Adipocyte (in vitro differentiated cells): ENCODE data around the gene EVX1.

Source experiments
- DNase-seq: peaks from one replicate; pipeline ENCODE4 v3.0.0-alpha.2; 2015; ENCODE audit warnings: low read depth
- H3K27me3 ChIP-seq: replicated peaks from 2 replicates; pipeline ENCODE4 v1.7.0; 2013; ENCODE audit warnings: mild to moderate bottlenecking, low read length, moderate library complexity; ENCODE audit not compliant: control insufficient read depth, insufficient read depth
- H3K36me3 ChIP-seq: 2 replicates; pipeline ENCODE4 v1.7.0; 2013; ENCODE audit warnings: low read length, mild to moderate bottlenecking, moderate library complexity; ENCODE audit not compliant: control insufficient read depth, insufficient read depth, severe bottlenecking
- H3K4me1 ChIP-seq: 2 replicates; pipeline ENCODE4 v1.7.0; 2013; ENCODE audit warnings: mild to moderate bottlenecking, low read length, moderate library complexity; ENCODE audit not compliant: control insufficient read depth, insufficient read depth
- H3K4me3 ChIP-seq: 2 replicates; pipeline ENCODE4 v1.7.0; 2013; ENCODE audit warnings: mild to moderate bottlenecking, low read length, moderate library complexity
- H3K9ac ChIP-seq: 2 replicates; pipeline ENCODE4 v1.7.0; 2013; ENCODE audit warnings: mild to moderate bottlenecking, low read length, moderate library complexity
- H3K9me3 ChIP-seq: 2 replicates; pipeline ENCODE4 v1.7.0; 2013; ENCODE audit warnings: mild to moderate bottlenecking, low read length, moderate library complexity; ENCODE audit not compliant: control insufficient read depth

EVX1 gene

DNA sequence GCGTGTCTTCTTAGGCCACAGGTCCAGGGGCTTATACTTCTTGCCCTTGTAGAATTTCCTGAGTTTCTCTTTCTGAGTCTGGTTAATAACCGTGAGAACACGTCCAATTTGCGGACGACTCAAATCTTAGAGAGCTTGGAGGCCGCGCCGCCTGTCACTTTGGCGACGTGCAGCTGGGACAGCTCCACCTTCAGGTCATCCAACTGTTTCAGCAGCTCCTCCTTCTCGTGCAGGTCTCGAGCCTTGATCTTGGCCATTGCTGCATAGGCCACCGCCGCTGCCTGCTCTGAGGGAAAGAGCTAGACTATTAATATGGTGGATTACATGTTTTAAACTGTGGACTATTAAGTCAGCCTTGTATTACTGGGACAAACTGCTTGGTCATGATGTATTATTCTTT is 26.9 kb downstream of the EVX1 start:
- H3K36me3 ChIP-seq: no peaks in the 10 kb centered on the region
- peaks cover 7% of the 10 kb centered on the region for H3K9me3 ChIP-seq
- H3K9ac ChIP-seq: no peak overlapping the region
- no peak overlapping the region for H3K4me3 ChIP-seq
- no peaks in the 10 kb centered on the region for H3K4me1 ChIP-seq
- DNase-seq: no peak
- H3K27me3 ChIP-seq: no peaks in the 10 kb centered on the region

DNA sequence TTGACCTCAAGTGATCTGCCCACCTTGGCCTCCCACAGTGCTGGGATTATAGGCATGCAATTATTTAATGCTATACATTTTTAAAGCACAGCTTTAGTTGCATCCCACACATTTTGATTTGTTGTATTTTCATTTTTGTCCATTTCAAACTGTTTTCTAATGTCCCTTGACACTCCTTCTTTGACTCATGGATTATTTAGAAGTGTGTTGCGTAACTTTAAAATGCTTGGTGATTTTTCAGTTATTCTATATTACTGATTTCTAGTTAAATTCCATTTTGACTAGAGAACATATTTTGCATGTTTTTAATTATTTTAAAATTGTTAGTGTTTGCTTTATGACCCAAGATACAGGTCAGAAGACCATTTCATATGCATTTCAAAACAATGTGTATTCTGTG is 28.8 kb downstream of the EVX1 start:
- H3K9me3 ChIP-seq: peaks cover 7% of the 10 kb centered on the region
- H3K9ac ChIP-seq: no peak overlapping the region
- no peak for DNase-seq
- no peaks in the 10 kb centered on the region for H3K4me1 ChIP-seq
- H3K27me3 ChIP-seq: no peaks in the 10 kb centered on the region
- no peak overlapping the region for H3K4me3 ChIP-seq
- H3K36me3 ChIP-seq: no peaks in the 10 kb centered on the region

DNA sequence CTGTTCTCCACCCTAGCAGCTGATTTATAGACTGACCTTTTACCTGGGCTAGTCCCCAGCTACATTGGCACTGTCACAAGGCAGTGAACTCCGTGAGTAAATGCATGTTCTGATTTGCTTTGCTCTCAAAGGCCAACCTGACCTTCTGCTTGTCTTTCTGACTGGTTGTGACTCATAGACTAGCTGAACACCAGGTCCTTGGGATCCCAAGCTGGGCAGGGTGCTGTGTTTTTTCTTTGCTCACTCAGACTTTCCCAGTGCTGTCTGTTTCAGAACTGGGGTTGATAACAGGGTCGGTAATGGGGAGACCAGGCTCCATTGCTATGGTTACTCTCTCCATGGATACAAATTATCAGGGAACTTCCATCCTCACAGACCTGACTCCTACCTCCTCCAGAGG is 35.0 kb downstream of the EVX1 start:
- H3K4me1 ChIP-seq: peaks cover 5% of the 10 kb centered on the region
- no peak overlapping the region for H3K9ac ChIP-seq
- H3K4me3 ChIP-seq: no peak overlapping the region
- peak; percentile 3 for DNase-seq
- H3K36me3 ChIP-seq: no peaks in the 10 kb centered on the region
- no peaks in the 10 kb centered on the region for H3K27me3 ChIP-seq
- no peaks in the 10 kb centered on the region for H3K9me3 ChIP-seq

DNA sequence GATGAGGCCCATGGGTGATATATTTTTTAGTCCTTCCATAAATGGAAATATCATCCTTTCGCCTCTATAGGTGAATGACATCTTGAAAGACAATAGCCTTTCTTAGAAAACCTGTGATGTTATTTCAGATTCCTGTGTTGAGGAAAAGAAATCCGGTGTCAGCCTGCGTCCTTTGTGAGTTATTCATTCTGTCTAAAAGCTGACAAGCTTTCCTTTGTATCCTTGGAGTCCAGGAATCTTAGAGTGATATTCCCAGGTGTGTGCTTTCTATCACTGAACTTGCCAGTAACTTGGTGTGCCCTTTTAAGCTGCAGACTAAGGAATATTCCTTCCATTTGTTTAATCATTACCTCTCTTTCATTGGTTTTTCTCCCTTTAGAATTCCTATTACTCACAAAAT is 41.0 kb downstream of the EVX1 start:
- no peak overlapping the region for H3K9ac ChIP-seq
- peaks cover 3% of the 10 kb centered on the region for H3K27me3 ChIP-seq
- H3K4me1 ChIP-seq: no peaks in the 10 kb centered on the region
- H3K9me3 ChIP-seq: no peaks in the 10 kb centered on the region
- no peak overlapping the region for H3K4me3 ChIP-seq
- no peak for DNase-seq
- no peaks in the 10 kb centered on the region for H3K36me3 ChIP-seq

DNA sequence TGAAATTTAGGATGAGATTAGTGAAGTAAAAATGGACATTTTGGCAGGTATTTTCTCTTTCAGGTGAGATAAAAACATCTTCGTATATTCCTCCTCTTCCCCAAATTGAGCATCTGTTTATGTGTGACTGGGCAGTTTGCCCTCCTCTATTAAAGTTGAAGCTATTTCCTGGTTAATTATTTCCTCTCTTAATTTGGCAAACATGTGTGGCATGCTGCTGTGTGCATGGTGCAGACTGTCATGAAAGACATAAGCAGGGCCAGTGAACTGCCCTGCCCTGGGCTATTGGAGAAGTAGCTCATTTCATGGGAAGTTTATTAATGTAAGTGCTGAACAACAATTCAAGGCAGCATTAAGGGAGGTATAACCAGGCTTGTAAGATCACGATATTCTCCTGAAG is 52.6 kb downstream of the EVX1 start:
- Histone ChIP-seq H3K4me3 (no peak overlapping the region), H3K4me1 (peaks cover under 1% of the 10 kb centered on the region), H3K9ac (no peak overlapping the region), H3K36me3 (no peaks in the 10 kb centered on the region), H3K9me3 (no peaks in the 10 kb centered on the region), H3K27me3 (no peaks in the 10 kb centered on the region)
- DNase-seq: no peak

DNA sequence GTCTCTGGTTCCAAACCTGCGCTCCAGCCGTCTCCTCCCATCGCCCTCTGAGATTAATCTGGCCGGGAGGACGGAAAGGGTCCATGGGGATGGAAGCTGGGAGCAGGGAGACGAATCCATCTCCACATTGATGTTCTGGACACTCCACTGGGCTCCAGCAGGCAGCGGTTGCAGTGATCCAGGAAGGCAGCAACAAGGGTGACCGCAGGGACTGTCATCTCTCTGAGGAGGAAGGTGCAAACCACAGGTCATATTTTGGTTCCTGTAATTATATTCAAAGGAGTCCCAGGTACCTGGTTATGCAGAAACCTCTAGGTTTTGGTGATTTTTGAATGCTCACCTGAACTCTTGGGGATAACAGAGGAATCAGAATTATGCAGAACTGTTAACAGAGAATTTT is 54.8 kb downstream of the EVX1 start:
- Histone ChIP-seq H3K9me3 (no peaks in the 10 kb centered on the region), H3K27me3 (no peaks in the 10 kb centered on the region), H3K9ac (no peak overlapping the region), H3K4me3 (no peak overlapping the region), H3K4me1 (peaks cover 4% of the 10 kb centered on the region), H3K36me3 (no peaks in the 10 kb centered on the region)
- no peak for DNase-seq
